K562 treated with DMSO at 1 percent for 12 hours (cell line): Measurements from ENCODE around the gene APELA. TPM values are rescaled to one million over a fixed set of nuclear protein-coding genes. Genes with fewer than 3 reads are reported as not detected.

Experiments
- total RNA-seq: library from RNA; unstranded; fragments of 300-600 nt; gene quantifications from 2 replicates; pipeline ENCODE4 v1.2.3, GENCODE V29; 2022; ENCODE audit not compliant: insufficient read depth

The APELA gene, protein sequence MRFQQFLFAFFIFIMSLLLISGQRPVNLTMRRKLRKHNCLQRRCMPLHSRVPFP
- total RNA-seq, result not detected in 2 replicates

DNA sequence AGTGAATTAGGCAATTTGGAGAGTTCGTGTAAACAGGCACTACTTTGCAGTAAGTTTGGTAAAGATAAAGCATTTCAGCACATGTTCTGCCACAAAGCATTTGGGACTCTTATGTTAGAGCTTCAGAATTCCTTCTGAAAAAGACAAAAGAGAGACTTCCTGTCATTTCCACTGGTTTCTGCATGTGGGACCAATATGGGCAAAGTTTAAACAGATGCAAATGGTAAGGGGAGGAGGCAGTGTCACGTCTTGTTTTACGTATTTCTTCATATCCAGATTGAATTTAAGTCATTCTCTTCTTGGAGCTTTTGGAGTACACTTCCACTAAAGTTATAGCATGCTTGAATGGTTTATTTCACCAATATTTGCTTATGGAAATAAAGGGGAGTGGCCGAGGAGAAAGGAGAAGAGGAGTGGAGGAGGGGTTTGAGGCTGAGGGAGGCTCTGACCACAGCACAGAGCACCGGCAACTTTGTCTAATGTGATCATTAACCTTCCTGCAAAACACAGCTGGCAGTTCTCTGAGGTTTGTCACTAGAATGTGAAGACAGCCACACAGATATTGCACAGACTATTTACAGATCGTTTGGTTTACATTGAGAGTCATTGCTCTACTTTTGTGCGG is at the start of gene APELA:
TSS of gene APELA (plus strand) at position 479 of the 625 bp plus-strand sequence. CDS start 154 bp downstream, outside the sequence.

Other genes starting within 250 kb of the APELA start
- not detected in 2 replicates for gene SMIM31, start 123.0 kb upstream of the APELA start, total RNA-seq
- 0.47 TPM in 1 of 2 replicates, not detected in the other for gene TRIM61, start 100.5 kb downstream of the APELA start, total RNA-seq
- not detected in 2 replicates for gene TRIM60, start 154.8 kb downstream of the APELA start, total RNA-seq
- not detected in 2 replicates for gene TRIM75, start 176.7 kb downstream of the APELA start, total RNA-seq
- gene TMEM192, start 235.7 kb downstream of the APELA start, total RNA-seq, result 5.7 and 7.2 TPM in 2 replicates